Measurements from ENCODE around the gene FBN1.

GRCh38 chr15:48645558-48646330 lies at the start of gene FBN1:
- peak in 3 of 4 donors; percentile 32 to 53 (median 47) for TF ChIP-seq POLR2A (IDR thresholded peaks at IDR 0.05)
- TF ChIP-seq CTCF (IDR thresholded peaks at IDR 0.05): no peak

All from upper lobe of left lung (tissue), 4 donors.